SK-N-SH (cell line): ENCODE measurements around the gene MRI1. TPM values are rescaled to one million over a fixed set of nuclear protein-coding genes. Genes with fewer than 3 reads are reported as not detected.

Experiments
- CTCF ChIA-PET: fragments of 300-600, 350-600 bp; formaldehyde crosslinking; extraction: SDS; loops from one replicate; lab custom pipeline; 2021; lab: Yijun Ruan, JAX
- POLR2A ChIA-PET: fragments of 350-600 bp; sonication (Branson Sonifier 250); formaldehyde crosslinking; extraction: SDS; loops from one replicate; lab custom pipeline; 2020; ENCODE audit warnings: antibody characterized with exemption, inconsistent platforms; lab: Yijun Ruan, JAX
- DNase-seq: peaks from one replicate; pipeline ENCODE4 v3.0.0; 2012
- H2AFZ ChIP-seq: fragments of 200-600 bp; sonication (generic); 2 replicates; pipeline ENCODE4 v1.8.1; 2016; ENCODE audit warnings: antibody characterized with exemption, mild to moderate bottlenecking, low read depth
- H3F3A ChIP-seq: fragments of 200-600 bp; sonication (generic); replicated peaks from 2 replicates; pipeline ENCODE3; 2016; ENCODE audit warnings: antibody characterized with exemption, mild to moderate bottlenecking; ENCODE audit not compliant: insufficient read depth
- H3K27ac ChIP-seq, 2 experiments: fragments of 200-500 bp in 1 of 2; fragments of 200-600 bp in 1 of 2; sonication (Bioruptor generic) in 1 of 2; sonication (generic), shearing (Covaris generic) in 1 of 2; 2 replicates each; pipeline versions ENCODE4 v1.5.1 to v1.6.1; 2014 to 2016; ENCODE audit warnings: low read depth in 2 of 2, inconsistent platforms in 1 of 2, low read length in 1 of 2, mild to moderate bottlenecking in 1 of 2, mixed read lengths in 1 of 2
- H3K27me3 ChIP-seq: fragments of 200-600 bp; sonication (generic), shearing (Covaris generic); 2 replicates; pipeline ENCODE4 v1.6.1; 2016; ENCODE audit warnings: mixed run types; ENCODE audit not compliant: insufficient read depth
- H3K36me3 ChIP-seq, 2 experiments: fragments of 200-500 bp in 1 of 2; fragments of 200-600 bp in 1 of 2; sonication (Bioruptor generic) in 1 of 2; sonication (generic) in 1 of 2; replicated peaks in 1 of 2; 2 replicates each; pipeline versions ENCODE3 to v1.5.1; 2014 to 2016; ENCODE audit warnings: low read length in 1 of 2, mild to moderate bottlenecking in 1 of 2; ENCODE audit not compliant: insufficient read depth in 2 of 2, control insufficient read depth in 1 of 2
- H3K4me1 ChIP-seq, 2 experiments: fragments of 200-500 bp in 1 of 2; fragments of 200-600 bp in 1 of 2; sonication (Bioruptor generic) in 1 of 2; sonication (generic), shearing (Covaris generic) in 1 of 2; 2 replicates each; pipeline versions ENCODE4 v1.5.1 to v1.6.1; 2014 to 2016; ENCODE audit warnings: low read depth in 1 of 2, low read length in 1 of 2, mixed run types in 1 of 2; ENCODE audit not compliant: insufficient read depth in 2 of 2, control insufficient read depth in 1 of 2
- H3K4me2 ChIP-seq: fragments of 200-600 bp; sonication (generic), shearing (Covaris generic); 2 replicates; pipeline ENCODE4 v1.6.1; 2017; ENCODE audit warnings: mixed run types
- H3K4me3 ChIP-seq, 2 experiments: fragments of 200-500 bp in 1 of 2; fragments of 200-600 bp in 1 of 2; sonication (Bioruptor generic) in 1 of 2; sonication (generic), shearing (Covaris generic) in 1 of 2; 2 replicates each; pipeline versions ENCODE4 v1.5.1 to v1.8.1; 2014 to 2016; ENCODE audit warnings: low read depth in 2 of 2, inconsistent platforms in 1 of 2, low read length in 1 of 2, mild to moderate bottlenecking in 1 of 2, mixed read lengths in 1 of 2, moderate library complexity in 1 of 2
- H3K79me2 ChIP-seq: fragments of 200-600 bp; sonication (generic); 2 replicates; pipeline ENCODE4 v1.8.1; 2017; ENCODE audit warnings: mild to moderate bottlenecking; ENCODE audit not compliant: insufficient read depth
- H3K9ac ChIP-seq: fragments of 200-600 bp; sonication (generic); 2 replicates; pipeline ENCODE4 v1.6.1; 2017; ENCODE audit warnings: mixed run types
- H3K9me2 ChIP-seq: fragments of 200-600 bp; sonication (generic); 2 replicates; pipeline ENCODE4 v1.6.1; 2017; ENCODE audit warnings: mixed run types
- H3K9me3 ChIP-seq: fragments of 200-600 bp; sonication (generic); 2 replicates; pipeline ENCODE4 v1.6.1; 2017; ENCODE audit warnings: mixed run types, mild to moderate bottlenecking, moderate library complexity
- H4K20me1 ChIP-seq: fragments of 200-600 bp; sonication (generic); 2 replicates; pipeline ENCODE4 v1.6.1; 2017; ENCODE audit warnings: mild to moderate bottlenecking, mixed run types; ENCODE audit not compliant: insufficient read depth
- TEAD4 ChIP-seq: IDR thresholded peaks from 2 replicates; pipeline ENCODE4 v1.4.0; 2012; ENCODE audit warnings: mild to moderate bottlenecking, borderline replicate concordance; ENCODE audit not compliant: insufficient read depth
- USF2 ChIP-seq: fragments of 150-350 bp; IDR thresholded peaks from 2 replicates; pipeline ENCODE4 v1.6.1; 2017; ENCODE audit warnings: antibody characterized with exemption, low read length, low read depth, borderline replicate concordance
- WGBS: methylation state at CpG from one replicate; pipeline ENCODE4 v1.1.6; 2017; ENCODE audit warnings: low lambda C conversion rate; 5-methylcytosine and 5-hydroxymethylcytosine counted together
- polyA plus RNA-seq, 3 experiments: library from polyadenylated mRNA; depleted of rRNA; stranded (reverse); fragments of >200 nt; gene quantifications; 2 replicates each; pipeline ENCODE4 v1.2.3, GENCODE V29; 2012
- TF ChIP-seq, protein P1 (sequence below): IDR thresholded peaks from 2 replicates; pipeline ENCODE4 v1.4.0; 2012; ENCODE audit warnings: low read depth, borderline replicate concordance
- TF ChIP-seq, protein P2 (sequence below): fragments of 200-600 bp; sonication (generic); IDR thresholded peaks from 2 replicates; pipeline ENCODE4 v1.6.1; 2017; ENCODE audit warnings: antibody characterized with exemption, mild to moderate bottlenecking, moderate library complexity
- TF ChIP-seq, protein P3 (sequence below): IDR thresholded peaks from 2 replicates; pipeline ENCODE4 v1.6.1; 2012; ENCODE audit warnings: mild to moderate bottlenecking, low read depth, low read length, moderate library complexity

Gene MRI1
- polyA plus RNA-seq, 1 of the 3 experiments (the other 2 are of a cell fraction) = 49.6 TPM

GRCh38 chr19:13761423-13761822, 2.9 kb upstream of the MRI1 start:
- Histone ChIP-seq H3K9me2 (no peaks in the 10 kb centered on the region), H3K79me2 (peaks cover 25% of the 10 kb centered on the region; the same call in 1 of the 2 replicates), H3F3A (no peaks in the 10 kb centered on the region), H3K4me2 (no peak overlapping the region), H3K27me3 (no peaks in the 10 kb centered on the region), H3K36me3 (peaks cover 21 to 26% of the 10 kb centered on the region in 2 experiments), H3K9ac (no peak overlapping the region), H3K27ac (no peak overlapping the region), H3K9me3 (no peaks in the 10 kb centered on the region), H3K4me1 (peaks cover 5 to 11% of the 10 kb centered on the region in 2 experiments; a peak in 2 of 4 replicates), H2AFZ (no peak overlapping the region), H4K20me1 (no peaks in the 10 kb centered on the region), H3K4me3 (no peak overlapping the region)
- DNase-seq = no peak
- 93% methylated on average over 8 of the region's 8 CpGs for WGBS
- ChIA-PET CTCF (interaction anchor here (1.4 kb wide), 1 partner anchor 12 kb away, joined by 3 read pairs; no protein-coding TSS in a partner anchor), POLR2A (interaction anchor here (1.4 kb wide), 1 partner anchor 13 kb away, joined by 4 read pairs; the partner anchor contains the start of gene C19orf53)
- TF ChIP-seq USF2 = no peak
- TF ChIP-seq, protein P1, sequence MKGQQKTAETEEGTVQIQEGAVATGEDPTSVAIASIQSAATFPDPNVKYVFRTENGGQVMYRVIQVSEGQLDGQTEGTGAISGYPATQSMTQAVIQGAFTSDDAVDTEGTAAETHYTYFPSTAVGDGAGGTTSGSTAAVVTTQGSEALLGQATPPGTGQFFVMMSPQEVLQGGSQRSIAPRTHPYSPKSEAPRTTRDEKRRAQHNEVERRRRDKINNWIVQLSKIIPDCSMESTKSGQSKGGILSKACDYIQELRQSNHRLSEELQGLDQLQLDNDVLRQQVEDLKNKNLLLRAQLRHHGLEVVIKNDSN = no peak
- no peak for TF ChIP-seq TEAD4
- TF ChIP-seq, protein P2, sequence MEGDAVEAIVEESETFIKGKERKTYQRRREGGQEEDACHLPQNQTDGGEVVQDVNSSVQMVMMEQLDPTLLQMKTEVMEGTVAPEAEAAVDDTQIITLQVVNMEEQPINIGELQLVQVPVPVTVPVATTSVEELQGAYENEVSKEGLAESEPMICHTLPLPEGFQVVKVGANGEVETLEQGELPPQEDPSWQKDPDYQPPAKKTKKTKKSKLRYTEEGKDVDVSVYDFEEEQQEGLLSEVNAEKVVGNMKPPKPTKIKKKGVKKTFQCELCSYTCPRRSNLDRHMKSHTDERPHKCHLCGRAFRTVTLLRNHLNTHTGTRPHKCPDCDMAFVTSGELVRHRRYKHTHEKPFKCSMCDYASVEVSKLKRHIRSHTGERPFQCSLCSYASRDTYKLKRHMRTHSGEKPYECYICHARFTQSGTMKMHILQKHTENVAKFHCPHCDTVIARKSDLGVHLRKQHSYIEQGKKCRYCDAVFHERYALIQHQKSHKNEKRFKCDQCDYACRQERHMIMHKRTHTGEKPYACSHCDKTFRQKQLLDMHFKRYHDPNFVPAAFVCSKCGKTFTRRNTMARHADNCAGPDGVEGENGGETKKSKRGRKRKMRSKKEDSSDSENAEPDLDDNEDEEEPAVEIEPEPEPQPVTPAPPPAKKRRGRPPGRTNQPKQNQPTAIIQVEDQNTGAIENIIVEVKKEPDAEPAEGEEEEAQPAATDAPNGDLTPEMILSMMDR = peak; percentile 19; the same call in 1 of the 2 replicates

DNA sequence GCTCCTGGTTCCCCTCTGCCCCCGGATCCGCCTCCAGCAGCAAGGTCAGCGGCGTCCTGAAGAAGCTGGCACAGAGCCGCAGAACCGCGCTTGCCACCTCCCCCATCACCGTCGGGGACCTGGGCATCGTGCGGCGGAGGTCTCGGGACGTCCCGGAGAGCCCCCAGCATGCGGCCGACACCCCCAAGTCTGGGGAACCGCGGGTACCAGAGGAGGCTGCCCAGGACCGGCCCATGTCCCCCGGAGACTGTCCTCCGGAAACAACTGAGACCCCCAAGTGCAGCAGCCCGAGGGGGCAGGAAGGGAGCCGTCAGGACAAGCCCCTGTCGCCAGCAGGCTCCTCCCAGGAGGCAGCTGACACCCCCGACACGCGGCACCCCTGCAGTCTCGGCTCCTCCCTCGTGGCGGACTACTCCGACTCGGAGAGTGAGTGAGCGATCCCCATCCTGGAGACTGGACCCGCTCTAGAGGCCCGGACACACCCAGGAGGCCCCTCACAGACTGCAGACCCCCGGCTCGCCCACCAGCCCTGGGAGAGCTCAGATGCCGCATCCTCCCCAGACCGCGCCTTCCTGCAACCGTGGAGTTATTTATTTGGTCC, 1.6 kb upstream of the MRI1 start:
- ChIA-PET CTCF (interaction anchor here (2.6 kb wide), 1 partner anchor 99 kb away, joined by 11 read pairs; no protein-coding TSS in a partner anchor), POLR2A (interaction anchor here (0.6 to 1.4 kb wide), 2 partner anchors 12 to 58 kb away, joined by 4 read pairs; partner anchors contain the start of gene C19orf53)
- H3K4me3 ChIP-seq = no peak overlapping the region
- no peak overlapping the region for H2AFZ ChIP-seq
- no peak overlapping the region for H3K9ac ChIP-seq
- no peaks in the 10 kb centered on the region for H3F3A ChIP-seq
- no peaks in the 10 kb centered on the region for H3K9me3 ChIP-seq
- H3K79me2 ChIP-seq = peaks cover 30% of the 10 kb centered on the region; the same call in 1 of the 2 replicates
- H3K4me2 ChIP-seq = no peak overlapping the region
- H3K4me1 ChIP-seq = peaks cover 5 to 11% of the 10 kb centered on the region in 2 experiments; a peak in 2 of 4 replicates
- WGBS = 100% methylated on average over 8 of the region's 42 CpGs
- TF ChIP-seq, protein P3, sequence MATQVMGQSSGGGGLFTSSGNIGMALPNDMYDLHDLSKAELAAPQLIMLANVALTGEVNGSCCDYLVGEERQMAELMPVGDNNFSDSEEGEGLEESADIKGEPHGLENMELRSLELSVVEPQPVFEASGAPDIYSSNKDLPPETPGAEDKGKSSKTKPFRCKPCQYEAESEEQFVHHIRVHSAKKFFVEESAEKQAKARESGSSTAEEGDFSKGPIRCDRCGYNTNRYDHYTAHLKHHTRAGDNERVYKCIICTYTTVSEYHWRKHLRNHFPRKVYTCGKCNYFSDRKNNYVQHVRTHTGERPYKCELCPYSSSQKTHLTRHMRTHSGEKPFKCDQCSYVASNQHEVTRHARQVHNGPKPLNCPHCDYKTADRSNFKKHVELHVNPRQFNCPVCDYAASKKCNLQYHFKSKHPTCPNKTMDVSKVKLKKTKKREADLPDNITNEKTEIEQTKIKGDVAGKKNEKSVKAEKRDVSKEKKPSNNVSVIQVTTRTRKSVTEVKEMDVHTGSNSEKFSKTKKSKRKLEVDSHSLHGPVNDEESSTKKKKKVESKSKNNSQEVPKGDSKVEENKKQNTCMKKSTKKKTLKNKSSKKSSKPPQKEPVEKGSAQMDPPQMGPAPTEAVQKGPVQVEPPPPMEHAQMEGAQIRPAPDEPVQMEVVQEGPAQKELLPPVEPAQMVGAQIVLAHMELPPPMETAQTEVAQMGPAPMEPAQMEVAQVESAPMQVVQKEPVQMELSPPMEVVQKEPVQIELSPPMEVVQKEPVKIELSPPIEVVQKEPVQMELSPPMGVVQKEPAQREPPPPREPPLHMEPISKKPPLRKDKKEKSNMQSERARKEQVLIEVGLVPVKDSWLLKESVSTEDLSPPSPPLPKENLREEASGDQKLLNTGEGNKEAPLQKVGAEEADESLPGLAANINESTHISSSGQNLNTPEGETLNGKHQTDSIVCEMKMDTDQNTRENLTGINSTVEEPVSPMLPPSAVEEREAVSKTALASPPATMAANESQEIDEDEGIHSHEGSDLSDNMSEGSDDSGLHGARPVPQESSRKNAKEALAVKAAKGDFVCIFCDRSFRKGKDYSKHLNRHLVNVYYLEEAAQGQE = no peak
- no peaks in the 10 kb centered on the region for H3K27me3 ChIP-seq
- peaks cover 24 to 25% of the 10 kb centered on the region in 2 experiments for H3K36me3 ChIP-seq
- no peak overlapping the region for H3K27ac ChIP-seq
- DNase-seq = no peak
- H4K20me1 ChIP-seq = no peaks in the 10 kb centered on the region
- no peaks in the 10 kb centered on the region for H3K9me2 ChIP-seq
